HG03469 (cell line): ENCODE results near the gene USP24.
"Not testable (repeated sequence)": the region's sequence is repeated elsewhere in the genome, so short reads cannot be mapped to it uniquely, and the experiment has no call there.

ENCODE experiments used
- ATAC-seq: cut with Tn5 transposase; IDR thresholded peaks from one replicate; pipeline ENCODE4 v1.9.1; 2021; ENCODE audit warnings: mild to moderate bottlenecking, moderate library complexity, moderate number of reproducible peaks; ENCODE audit not compliant: unreplicated experiment

USP24 gene

DNA sequence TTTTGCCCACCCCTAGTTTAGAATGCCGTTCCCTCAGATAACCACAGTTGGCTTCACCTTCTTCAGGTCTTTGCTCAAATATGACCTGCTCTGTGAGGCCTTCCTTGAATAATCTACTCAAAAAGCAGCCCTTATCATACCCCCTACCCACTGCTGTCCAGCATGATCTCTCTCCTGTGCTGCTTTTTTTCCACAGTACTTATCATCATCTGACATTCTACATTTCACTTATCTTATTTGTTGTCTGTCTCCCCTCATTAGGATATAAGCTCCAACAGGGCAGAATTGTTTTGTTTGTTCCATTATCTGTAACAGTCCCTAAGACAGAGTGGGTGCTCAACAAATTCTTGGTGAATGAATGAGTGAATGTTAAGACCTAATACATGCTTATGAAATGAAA lies 18.1 kb downstream of the USP24 start:
- ATAC-seq: no peak

DNA sequence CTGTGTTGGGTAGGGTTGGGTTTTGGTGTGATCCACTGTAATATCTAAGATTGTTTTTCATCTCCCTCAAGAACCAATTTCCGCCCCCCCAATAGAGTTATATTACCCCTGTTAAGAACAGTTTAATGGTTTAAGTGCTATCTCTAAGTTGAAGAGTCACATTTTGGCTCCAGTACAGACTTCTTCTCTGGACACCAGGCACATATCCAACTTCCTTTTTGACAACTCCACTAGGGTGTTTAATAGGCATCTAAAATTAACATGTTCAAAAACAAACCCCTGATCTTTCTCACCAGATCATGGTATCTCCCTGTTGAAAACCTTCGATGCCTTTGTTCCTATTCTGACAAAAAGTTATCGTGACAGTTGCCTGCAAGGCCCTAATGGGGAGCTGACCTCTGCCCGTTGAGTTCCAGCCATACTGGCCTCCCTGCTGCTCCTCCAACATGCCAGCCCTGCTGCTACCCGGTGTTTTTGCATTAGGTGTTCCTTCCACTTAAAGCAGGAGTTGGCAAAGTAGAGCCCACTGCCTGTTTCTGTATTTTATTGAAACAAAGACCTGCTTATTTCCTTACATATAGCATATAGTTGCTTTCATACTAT lies 18.6 kb downstream of the USP24 start:
- ATAC-seq: no peak

DNA sequence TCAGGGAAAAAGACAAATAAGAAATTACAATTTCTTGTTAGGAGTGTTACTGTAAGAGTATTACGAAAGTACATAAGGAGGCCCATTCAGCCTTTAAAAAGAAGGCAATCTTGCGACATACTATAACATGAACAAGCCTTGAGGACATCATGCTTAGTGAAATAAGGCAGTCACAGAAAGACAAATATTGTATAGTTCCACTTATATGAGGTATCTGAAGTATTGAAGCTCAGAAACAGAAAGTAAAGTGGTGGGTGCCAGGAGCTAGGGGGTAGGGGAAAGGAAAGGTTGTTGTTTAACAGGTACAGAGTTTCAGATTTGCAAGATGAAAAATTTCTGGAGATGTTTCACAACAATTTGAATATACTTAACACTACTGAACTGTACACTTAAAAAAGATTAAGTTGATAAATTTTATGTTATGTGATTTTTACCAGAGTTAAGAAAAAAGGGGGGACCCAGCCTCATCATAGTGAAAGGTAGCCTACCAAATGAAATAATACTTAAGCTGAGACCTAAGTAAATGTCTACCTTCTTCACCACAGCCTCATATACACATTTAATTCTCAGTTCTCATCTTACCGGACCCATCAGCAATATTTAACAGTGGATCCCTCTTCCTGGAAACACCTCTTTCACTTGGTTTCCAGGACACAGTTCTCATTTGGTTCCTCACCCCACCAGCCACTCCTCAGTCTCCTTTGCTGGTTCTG lies 19.5 kb downstream of the USP24 start:
- no peak for ATAC-seq

DNA sequence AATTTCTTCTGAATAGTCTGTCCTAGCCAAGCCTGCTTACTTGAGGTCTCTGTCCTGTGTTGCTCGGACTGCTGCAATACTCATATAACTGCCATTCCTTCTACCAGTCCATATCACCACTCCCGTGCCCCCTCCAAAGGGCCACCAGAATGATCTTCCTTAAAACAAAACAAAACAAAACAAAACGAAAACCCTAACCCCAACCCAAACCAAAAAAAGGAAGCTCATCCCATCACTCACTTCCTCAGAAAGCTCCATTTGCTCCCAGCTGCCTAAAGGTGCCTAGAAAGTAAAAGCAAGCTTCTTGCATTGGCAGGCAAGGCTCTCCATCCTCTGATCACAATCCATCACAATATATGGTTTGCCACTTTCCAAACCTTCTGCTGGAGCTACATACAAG lies 20.3 kb downstream of the USP24 start:
- ATAC-seq: no peak

DNA sequence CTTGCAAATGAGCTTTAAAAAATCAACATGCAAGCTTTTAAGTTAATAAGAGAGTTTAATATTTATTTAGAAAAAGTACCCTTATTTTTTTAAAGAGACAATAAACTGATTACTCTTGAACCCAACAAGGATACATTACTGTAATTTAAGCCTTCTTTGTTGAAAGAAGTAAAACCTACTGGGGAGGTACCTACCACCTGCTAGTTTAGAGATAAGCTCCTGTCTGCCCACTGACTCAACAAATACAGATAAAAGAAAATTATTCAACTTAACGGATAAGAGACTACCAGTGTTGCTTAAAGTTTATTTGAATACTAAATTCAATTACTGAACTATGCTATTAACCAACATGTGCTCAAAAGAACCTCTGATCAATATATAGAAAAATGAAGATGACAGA lies 23.1 kb downstream of the USP24 start:
- no peak for ATAC-seq

DNA sequence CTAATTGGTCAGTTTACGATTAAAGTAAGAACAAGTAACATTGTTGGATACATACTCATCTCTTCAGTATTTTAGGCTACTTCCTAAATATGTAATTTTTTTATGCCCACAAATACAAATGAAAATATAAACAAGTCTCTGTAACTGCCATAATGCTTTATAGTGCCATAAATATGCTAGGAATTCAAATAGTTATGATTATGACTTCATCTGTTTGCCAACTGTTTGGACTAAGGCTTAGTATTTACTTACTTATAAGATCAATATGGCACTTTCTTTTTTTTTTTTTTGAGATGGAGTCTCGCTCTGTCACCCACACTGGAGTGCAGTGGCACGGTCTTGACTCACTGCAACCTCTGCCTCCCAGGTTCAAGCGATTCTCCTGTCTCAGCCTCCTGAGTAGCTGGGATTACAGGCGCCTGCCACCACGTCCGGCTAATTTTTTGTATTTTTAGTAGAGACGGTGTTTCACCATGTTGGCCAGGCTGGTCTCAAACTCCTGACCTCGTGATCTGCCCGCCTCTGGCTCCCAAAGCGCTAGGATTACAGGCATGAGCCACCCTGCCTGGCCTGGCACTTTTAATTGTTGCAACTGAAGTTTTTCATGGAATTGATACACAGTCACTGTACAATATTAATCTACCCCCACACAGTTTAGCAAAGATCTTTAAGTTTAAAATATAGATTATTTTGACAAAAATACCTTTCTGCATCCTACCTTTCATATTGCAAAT lies 23.8 kb downstream of the USP24 start:
- ATAC-seq: not testable (repeated sequence)

DNA sequence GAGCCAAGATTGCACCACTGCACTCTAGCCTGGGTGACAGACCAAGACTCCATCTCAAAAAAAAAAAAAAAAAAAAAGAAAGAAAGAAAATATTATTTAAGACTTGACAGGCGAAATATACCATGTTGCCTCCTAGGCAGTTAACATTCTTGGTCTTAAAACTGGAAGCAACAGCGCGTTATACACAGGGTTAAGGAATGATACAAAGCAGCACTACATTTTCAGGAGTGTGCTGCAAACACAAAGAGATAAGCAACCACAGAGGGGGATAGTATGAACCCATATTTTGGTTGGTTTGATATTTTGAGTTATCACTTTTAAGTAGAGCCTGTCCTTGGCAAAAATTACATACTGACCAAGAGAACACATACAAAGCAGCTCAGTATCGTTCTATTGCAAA lies 25.1 kb downstream of the USP24 start:
- ATAC-seq: no peak

DNA sequence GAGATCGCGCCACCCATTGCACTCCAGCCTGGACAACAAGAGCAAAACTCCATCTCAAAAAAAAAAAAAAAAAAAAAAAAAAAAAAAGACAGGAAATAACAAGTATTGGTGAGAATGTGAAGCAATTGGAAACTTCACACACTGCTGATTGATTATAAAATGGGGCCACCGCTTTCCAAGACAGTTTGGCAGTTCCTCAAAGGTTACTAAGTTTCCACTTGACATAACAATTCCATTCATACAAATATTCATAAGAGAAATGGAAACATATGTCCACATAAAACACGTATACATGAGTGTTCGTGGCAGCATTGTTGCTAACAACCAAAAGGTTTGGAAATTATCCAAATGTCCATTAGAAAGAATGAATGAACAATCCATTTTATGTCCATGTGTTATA lies 26.3 kb downstream of the USP24 start:
- ATAC-seq: no peak

DNA sequence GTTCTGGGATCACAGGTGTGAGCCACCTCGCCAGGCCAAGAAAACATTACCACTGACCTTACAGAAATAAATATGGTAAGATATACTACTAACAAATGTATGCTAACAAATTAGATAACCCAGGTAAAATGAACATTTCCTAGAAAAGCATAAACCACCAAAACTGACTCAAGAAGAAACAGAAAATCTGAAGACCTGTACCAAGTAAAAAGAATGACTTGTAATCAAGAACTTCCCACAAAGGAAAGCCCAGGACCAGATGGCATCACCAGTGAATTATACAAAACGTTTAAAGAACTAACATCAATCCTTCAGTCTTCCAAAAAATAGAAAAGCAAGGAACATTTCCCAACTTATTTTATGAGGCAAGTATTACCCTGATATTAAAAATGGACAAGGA lies 29.3 kb downstream of the USP24 start:
- no peak for ATAC-seq

DNA sequence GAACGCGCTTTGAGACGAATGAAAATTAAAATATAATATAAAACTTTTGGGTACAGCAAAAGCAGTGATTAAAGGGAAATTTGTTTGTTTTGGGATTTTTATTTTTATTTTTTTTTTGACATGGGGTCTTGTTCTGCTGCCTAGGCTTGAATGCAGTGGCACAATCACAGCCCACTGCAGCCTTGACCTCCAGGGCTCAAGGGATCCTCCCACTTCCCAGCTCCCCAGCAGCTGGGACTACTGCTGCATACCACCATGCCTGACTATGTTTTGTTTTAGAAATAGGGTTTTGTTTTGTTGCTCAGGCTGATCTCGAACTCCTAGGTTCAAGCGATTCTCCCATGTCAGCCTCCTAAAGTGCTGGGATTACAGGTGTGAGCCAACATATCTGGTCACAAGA lies 30.3 kb downstream of the USP24 start:
- no peak for ATAC-seq

DNA sequence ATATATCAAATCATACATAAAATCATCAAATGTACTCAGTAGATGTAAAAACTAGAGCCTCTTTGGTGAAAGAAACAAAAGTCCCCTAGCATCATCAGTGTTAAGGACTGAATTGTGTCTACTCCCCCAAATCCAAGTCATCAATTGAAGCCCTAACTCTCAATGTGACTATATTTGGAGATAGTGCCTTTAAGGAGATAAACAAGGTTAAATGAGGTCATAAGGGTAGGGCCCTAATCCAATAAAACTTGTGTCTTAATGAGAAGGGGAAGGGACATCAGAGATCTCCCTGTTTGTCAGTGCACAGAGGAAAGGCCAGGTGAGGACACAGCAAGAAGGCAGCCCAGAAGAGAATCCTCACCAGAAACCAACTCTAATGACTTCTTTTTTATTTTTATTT lies 33.5 kb downstream of the USP24 start:
- no peak for ATAC-seq

DNA sequence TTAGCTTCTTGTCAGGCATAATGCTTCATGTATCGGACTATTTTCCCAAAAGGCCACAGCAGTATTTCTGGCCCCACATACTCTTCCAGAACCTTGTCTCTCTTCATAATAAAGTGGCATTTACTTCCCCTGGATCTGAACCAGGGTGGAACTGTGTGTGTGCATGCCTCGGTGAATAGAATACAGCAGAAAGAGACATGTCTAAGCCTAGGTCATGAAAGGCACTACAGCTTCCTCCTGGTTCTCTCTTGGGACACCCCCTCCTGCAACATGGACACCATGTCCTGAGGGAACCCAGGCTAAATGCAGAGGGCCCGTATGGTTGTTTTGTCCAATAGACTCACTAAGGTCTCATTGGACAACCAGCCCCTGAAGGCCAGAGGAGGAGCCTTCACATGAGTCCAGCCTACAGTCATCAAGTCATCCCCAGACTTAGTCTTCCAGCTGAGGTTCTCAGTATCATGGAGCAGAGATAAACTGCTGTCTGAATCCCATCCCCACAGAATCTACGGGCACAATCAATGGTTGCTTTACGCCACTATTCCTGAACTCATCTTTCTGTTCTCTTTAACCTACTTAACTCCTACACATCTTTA lies 35.0 kb downstream of the USP24 start:
- no peak for ATAC-seq

DNA sequence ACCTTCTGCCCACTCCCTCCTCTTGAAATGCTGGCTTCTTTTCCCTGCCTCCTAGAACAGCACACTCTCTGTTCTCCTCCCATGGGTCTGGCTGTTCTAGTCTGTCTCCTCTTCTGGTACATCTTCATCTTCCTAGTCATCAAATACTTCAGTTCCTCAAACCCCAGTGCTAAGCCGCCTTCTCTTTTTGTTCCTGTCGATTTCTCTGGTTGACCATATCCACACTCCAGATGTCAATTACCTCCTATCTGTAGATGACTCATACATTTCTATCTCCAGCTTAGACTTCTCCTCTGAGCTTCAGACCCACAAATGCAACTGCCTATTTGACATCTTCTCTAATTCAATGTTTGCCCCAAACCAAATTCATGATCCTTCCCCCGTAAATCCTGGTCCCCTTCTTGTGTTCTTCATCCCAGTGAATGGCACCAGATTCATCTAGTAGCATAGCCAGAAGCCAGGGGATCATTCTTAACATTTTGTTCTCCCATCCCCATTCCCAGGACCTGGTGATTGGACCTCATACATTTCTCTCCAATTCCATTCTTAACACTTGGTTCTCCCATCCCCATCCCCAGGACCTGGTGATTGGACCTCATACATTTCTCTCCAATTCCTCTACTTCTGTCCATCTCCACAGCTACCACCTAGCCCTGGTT lies 35.9 kb downstream of the USP24 start:
- ATAC-seq: no peak

DNA sequence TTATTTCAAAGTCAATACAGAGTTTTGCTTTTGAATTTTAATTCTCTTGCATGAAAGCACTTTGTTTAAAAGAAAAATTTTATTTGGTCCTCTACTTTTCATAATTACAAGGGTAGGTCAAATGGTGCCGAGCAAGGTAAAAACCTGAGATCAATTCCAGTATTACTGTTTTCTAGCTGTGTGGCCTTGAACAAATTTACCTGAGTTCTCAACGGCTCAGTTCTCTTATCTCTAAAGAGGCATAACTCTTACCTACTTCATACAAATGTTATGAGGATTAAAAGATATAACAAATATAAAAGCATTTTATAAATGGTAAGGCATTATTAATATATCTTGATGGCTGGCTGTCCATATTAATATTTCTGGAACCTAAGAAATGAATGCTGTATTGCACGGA lies 42.5 kb downstream of the USP24 start:
- ATAC-seq: no peak

DNA sequence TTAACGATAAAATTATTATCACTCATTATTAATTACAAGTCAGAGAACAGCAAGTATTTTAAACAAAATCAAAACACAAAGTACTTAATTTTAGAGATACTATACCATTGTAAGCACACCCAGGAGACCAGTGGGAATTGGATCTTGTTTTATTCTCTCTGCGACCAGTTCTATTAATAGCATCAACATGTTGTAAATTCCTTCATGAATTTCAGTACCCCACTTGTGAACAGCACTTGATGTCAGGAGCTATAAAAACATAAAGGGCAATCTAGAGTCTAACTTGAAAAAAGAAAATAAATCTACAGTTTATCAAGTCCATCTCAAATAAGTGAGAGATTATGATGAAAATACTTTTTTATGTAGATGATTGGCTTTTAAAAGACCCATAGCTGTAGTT lies 42.9 kb downstream of the USP24 start:
- no peak for ATAC-seq

DNA sequence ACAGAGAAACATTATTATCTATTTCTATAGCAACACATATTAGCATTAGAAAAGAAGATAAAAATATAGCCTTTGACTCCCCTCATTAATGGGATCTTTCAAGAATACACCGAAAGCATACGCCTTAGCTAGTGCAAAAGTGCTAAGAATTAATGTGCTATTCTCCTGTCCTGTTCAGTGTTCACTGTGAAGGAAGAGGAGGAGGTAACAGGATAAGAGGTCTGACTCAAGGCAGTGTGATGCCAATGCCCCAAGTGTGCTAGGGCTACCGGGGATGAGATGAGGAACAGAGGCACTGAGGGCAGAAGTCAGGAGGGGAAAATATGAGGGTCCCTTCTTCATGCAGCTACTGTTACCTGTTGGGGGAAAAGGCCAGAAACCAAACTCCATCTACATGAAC lies 43.5 kb downstream of the USP24 start:
- no peak for ATAC-seq

DNA sequence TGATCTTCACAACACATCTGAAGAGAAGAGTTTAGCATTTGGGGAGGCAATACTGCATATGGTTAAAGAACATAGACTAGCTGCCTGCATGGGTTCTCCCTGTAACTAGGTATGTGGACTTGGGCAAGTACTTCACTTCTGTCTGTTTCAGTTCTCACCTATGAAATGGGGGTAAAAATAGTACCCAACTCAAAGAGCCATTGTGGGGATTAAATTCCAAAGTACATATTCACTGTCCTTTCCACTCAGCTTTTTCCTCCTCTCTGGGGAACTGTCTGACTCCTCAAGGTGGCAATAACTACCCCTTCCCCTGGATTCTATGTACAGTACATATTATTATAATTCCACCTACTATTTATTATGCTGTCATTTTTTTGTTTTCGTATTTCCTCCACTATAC lies 44.7 kb downstream of the USP24 start:
- ATAC-seq: no peak

DNA sequence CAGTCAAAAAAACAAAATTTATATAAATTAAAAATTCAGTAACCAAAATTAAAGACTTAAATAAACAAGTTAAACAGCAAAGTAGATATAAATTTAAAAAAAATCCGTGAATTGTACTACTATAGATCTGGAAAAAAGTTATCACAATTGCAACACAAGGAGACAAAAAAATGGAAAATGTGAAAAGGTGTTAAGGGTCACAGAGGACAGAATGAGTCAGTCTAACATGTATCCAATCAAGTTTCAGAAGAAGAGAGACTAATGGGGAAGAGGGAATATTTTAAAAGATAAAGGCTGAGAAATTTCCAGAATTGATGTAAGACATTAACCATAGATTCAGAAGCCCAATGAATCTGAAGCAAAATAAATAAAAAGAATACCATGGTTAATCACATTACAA lies 46.0 kb downstream of the USP24 start:
- ATAC-seq: no peak

DNA sequence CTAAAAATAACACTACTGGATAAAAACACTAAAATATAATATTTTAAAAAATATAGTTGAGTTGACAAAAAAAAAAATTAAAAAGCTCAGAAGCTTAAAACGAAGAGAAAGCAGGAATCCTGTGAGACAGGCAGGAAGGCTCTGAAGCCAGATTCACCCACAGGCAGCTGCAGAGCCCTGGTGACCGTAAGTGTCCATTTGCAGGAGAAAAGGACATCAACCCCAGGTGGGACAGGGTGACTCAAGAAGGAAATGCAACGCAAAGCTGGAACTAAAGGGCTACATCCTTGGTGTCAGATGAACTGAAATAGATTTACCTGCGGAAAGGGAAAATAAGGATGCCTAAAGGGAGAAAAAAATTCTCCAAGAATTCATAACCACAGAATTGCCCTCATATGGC lies 46.8 kb downstream of the USP24 start:
- ATAC-seq: no peak

DNA sequence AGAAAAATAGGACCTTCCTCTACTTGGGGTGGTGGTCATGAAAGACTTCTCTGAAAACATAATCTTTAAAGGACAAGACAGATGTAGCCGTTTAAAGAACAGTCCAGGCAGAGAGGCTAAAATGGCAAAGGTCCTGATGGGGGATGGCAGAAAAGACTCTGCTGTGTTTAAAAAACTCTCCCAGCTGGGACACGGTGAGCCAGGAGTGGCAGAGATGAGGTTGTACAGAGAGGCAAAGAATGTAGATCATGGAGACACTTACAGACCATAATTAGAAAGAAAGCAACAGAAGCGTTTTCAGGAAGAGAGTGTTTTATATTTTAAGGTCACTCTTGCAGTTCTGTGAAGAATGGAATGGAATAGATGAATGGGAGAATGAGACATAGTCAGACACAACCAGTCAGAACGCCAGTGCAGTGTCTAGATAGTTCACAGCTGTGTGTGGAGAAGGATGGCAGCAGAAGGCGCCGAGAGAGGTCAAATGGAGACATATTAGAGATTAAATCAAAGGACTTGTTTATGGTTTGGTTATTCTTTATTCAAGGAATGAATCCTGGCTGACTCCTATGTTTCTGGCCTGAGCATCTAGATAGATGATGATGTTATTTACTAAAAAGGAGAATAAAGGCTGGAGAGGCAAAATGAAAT lies 47.8 kb downstream of the USP24 start:
- no peak for ATAC-seq

DNA sequence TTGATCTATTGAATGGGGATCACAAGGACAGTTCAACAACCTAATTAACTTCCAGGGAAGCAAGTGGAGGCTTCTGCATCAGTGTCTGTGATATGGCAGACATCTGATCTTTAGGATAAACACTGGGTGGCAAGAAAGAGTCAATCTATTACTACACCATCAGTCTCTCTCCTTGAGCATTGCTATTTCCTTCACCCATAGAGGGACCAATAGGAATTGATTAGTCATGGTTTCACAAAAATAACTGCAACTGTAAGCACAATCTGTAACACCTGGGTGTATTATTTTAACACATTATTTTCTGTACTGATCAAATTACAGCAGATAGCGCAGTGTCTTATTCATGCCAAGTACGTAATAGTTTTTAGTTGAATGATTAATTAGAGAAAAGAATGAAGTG lies 50.3 kb downstream of the USP24 start:
- ATAC-seq: no peak
